Keratinocyte (primary cell): Measurements from ENCODE around the gene TRMT61B. TPM values are rescaled to one million over a fixed set of nuclear protein-coding genes. Genes with fewer than 3 reads are reported as not detected.

ENCODE experiments used
- DNase-seq: peaks from one replicate; pipeline ENCODE4 v3.0.0-alpha.2; 2011; ENCODE audit warnings: low read depth, missing footprints, low spot score
- FAIRE-seq: peaks from 2 replicates; lab custom pipeline; 2011; peaks lifted over from hg19 to GRCh38; lab: Jason Lieb, UNC
- H2AFZ ChIP-seq: 2 replicates; pipeline ENCODE4 v1.6.0; 2012; ENCODE audit warnings: low read length, control low read depth, inconsistent platforms; ENCODE audit not compliant: control insufficient read depth
- H3K27ac ChIP-seq: 2 replicates; pipeline ENCODE4 v1.5.1; 2011; ENCODE audit warnings: low read length; ENCODE audit not compliant: control insufficient read depth, insufficient read depth
- H3K27me3 ChIP-seq: 3 replicates; pipeline ENCODE4 v1.6.0; 2011; ENCODE audit warnings: low read length; ENCODE audit not compliant: control insufficient read depth, insufficient read depth; ENCODE audit errors: extremely low read depth
- H3K36me3 ChIP-seq, 2 experiments: 2 replicates in 1 of 2; 3 replicates in 1 of 2; pipeline ENCODE4 v1.5.1; 2011; ENCODE audit warnings: low read length in 2 of 2, mild to moderate bottlenecking in 1 of 2; ENCODE audit not compliant: control insufficient read depth in 2 of 2, insufficient read depth in 2 of 2; ENCODE audit errors: extremely low read depth in 1 of 2
- H3K4me1 ChIP-seq: 3 replicates; pipeline ENCODE4 v1.5.1; 2011; ENCODE audit warnings: low read length; ENCODE audit not compliant: control insufficient read depth, insufficient read depth; ENCODE audit errors: extremely low read depth
- H3K4me2 ChIP-seq: 3 replicates; pipeline ENCODE4 v1.6.0; 2011; ENCODE audit warnings: low read depth, low read length; ENCODE audit not compliant: control insufficient read depth, insufficient read depth; ENCODE audit errors: extremely low read depth
- H3K4me3 ChIP-seq, 3 experiments: fragments of 200-600 bp in 1 of 3; sonication (generic) in 1 of 3; 2 replicates in 2 of 3; 3 replicates in 1 of 3; pipeline ENCODE4 v1.5.1; 2011 to 2016; ENCODE audit warnings: low read length in 3 of 3, mild to moderate bottlenecking in 3 of 3, control low read depth in 2 of 3, inconsistent platforms in 1 of 3, low read depth in 1 of 3, mixed read lengths in 1 of 3, mixed run types in 1 of 3, moderate library complexity in 1 of 3; ENCODE audit not compliant: control insufficient read depth in 2 of 3, insufficient read depth in 2 of 3; ENCODE audit errors: extremely low read depth in 1 of 3
- H3K79me2 ChIP-seq: 2 replicates; pipeline ENCODE4 v1.6.0; 2012; ENCODE audit warnings: low read length; ENCODE audit not compliant: control insufficient read depth, insufficient read depth
- H3K9ac ChIP-seq: 3 replicates; pipeline ENCODE4 v1.6.0; 2011; ENCODE audit warnings: low read length; ENCODE audit not compliant: control insufficient read depth, insufficient read depth; ENCODE audit errors: extremely low read depth
- H3K9me1 ChIP-seq: 3 replicates; pipeline ENCODE4 v1.6.0; 2011; ENCODE audit warnings: low read length; ENCODE audit not compliant: control insufficient read depth, insufficient read depth; ENCODE audit errors: extremely low read depth
- H3K9me3 ChIP-seq: 2 replicates; pipeline ENCODE4 v1.5.1; 2012; ENCODE audit warnings: low read depth, low read length; ENCODE audit not compliant: control insufficient read depth
- H4K20me1 ChIP-seq: 3 replicates; pipeline ENCODE4 v1.6.0; 2011; ENCODE audit warnings: low read length; ENCODE audit not compliant: control insufficient read depth, insufficient read depth; ENCODE audit errors: extremely low read depth
- EZH2 ChIP-seq: IDR thresholded peaks from one replicate; pipeline ENCODE4 v1.6.1; 2012; ENCODE audit warnings: inconsistent platforms, mild to moderate bottlenecking, low read length, moderate library complexity
- dilution Hi-C: fragments of 300-500 bp; cut with MboI; formaldehyde crosslinking; loops from one replicate; pipeline ENCODE4 v1.7.0; 2020; ENCODE audit warnings: low sequenced_read_pairs; ENCODE audit not compliant: extremely low pct_ligation_motif_present
- polyA plus RNA-seq, 5 experiments: library from polyadenylated mRNA; depleted of rRNA in 3 of 5; stranded (reverse) in 3 of 5; stranded (forward) in 1 of 5; unstranded in 1 of 5; fragments of >200 nt; gene quantifications; 1 replicate in 1 of 5; 2 replicates in 3 of 5; 3 replicates in 1 of 5; pipeline versions ENCODE4 v1.2.1 to v1.2.3, GENCODE V29; 2011 to 2012; ENCODE audit warnings: missing spikeins in 2 of 5, low read depth in 1 of 5, low replicate concordance in 1 of 5
- TF ChIP-seq, protein P1 (sequence below), 3 experiments: IDR thresholded peaks in 1 of 3; conservative IDR thresholded peaks in 1 of 3; optimal IDR thresholded peaks in 1 of 3; 2 replicates in 2 of 3; 3 replicates in 1 of 3; pipeline versions ENCODE3 to v1.5.1; 2011; ENCODE audit warnings: low read length in 3 of 3, mild to moderate bottlenecking in 3 of 3, moderate library complexity in 2 of 3, control low read depth in 1 of 3, inconsistent platforms in 1 of 3; ENCODE audit not compliant: insufficient read depth in 2 of 3; ENCODE audit errors: extremely low read depth in 1 of 3

TRMT61B gene
- polyA plus RNA-seq, 1 donor (not counting 4 experiments of a cell fraction or from before 2014, with no cell fraction given) = 16.2 TPM

GRCh38 chr2:28906821-28907220 lies 36.7 kb upstream of the TRMT61B start:
- no peak overlapping the region for H3K9ac ChIP-seq
- H3K4me2 ChIP-seq = no peak overlapping the region
- peaks cover 26% of the 10 kb centered on the region for H4K20me1 ChIP-seq
- DNase-seq = no peak
- no peaks in the 10 kb centered on the region for H3K9me3 ChIP-seq
- no peaks in the 10 kb centered on the region for H3K4me1 ChIP-seq
- dilution Hi-C loops = no loop called here
- peaks cover 14 to 50% of the 10 kb centered on the region in 2 experiments for H3K36me3 ChIP-seq
- no peak for FAIRE-seq
- no peaks in the 10 kb centered on the region for H3K9me1 ChIP-seq
- no peak for TF ChIP-seq EZH2
- TF ChIP-seq, protein P1, sequence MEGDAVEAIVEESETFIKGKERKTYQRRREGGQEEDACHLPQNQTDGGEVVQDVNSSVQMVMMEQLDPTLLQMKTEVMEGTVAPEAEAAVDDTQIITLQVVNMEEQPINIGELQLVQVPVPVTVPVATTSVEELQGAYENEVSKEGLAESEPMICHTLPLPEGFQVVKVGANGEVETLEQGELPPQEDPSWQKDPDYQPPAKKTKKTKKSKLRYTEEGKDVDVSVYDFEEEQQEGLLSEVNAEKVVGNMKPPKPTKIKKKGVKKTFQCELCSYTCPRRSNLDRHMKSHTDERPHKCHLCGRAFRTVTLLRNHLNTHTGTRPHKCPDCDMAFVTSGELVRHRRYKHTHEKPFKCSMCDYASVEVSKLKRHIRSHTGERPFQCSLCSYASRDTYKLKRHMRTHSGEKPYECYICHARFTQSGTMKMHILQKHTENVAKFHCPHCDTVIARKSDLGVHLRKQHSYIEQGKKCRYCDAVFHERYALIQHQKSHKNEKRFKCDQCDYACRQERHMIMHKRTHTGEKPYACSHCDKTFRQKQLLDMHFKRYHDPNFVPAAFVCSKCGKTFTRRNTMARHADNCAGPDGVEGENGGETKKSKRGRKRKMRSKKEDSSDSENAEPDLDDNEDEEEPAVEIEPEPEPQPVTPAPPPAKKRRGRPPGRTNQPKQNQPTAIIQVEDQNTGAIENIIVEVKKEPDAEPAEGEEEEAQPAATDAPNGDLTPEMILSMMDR (optimal IDR thresholded peaks at IDR 0.05 in 1 of 3, IDR thresholded peaks at IDR 0.05 in 1 of 3, conservative IDR thresholded peaks at IDR 0.05 in 1 of 3; ENCODE audit: extremely low read depth in 1 of 3, insufficient read depth in 2 of 3, low read length in 3 of 3) = no peak
- H3K4me3 ChIP-seq = no peak overlapping the region
- no peak overlapping the region for H3K27ac ChIP-seq
- H3K79me2 ChIP-seq = peaks cover 95% of the 10 kb centered on the region
- no peaks in the 10 kb centered on the region for H3K27me3 ChIP-seq
- no peak overlapping the region for H2AFZ ChIP-seq

GRCh38 chr2:28906376-28906775 lies 36.3 kb upstream of the TRMT61B start:
- Histone ChIP-seq H3K79me2 (peaks cover 95% of the 10 kb centered on the region), H3K4me3 (no peak overlapping the region), H3K9ac (no peak overlapping the region), H4K20me1 (peaks cover 29% of the 10 kb centered on the region), H3K27me3 (no peaks in the 10 kb centered on the region), H3K9me1 (no peaks in the 10 kb centered on the region), H2AFZ (no peak overlapping the region), H3K27ac (no peak overlapping the region), H3K4me2 (no peak overlapping the region), H3K36me3 (peaks cover 16 to 46% of the 10 kb centered on the region in 2 experiments), H3K4me1 (no peaks in the 10 kb centered on the region), H3K9me3 (no peaks in the 10 kb centered on the region)
- FAIRE-seq (no peak), DNase-seq (no peak)
- TF ChIP-seq, protein P1 (optimal IDR thresholded peaks at IDR 0.05 in 1 of 3, IDR thresholded peaks at IDR 0.05 in 1 of 3, conservative IDR thresholded peaks at IDR 0.05 in 1 of 3; ENCODE audit: extremely low read depth in 1 of 3, insufficient read depth in 2 of 3, low read length in 3 of 3) = no peak
- no peak for TF ChIP-seq EZH2
- dilution Hi-C loops = no loop called here
